MCF 10A (cell line): ENCODE data around the gene KRTAP10-8. TPM values are rescaled to one million over a fixed set of nuclear protein-coding genes. Genes with fewer than 3 reads are reported as not detected.

Source experiments
- BruUV-seq: library from RNA; stranded (reverse); fragments of 400-500 nt; replicated peaks from 2 replicates; lab custom pipeline; 2021; lab: Mats Ljungman, UMichigan
- CTCF ChIA-PET: fragments of 300-600 bp; sonication (Branson Sonifier 250); formaldehyde crosslinking; extraction: SDS; loops from one replicate; lab custom pipeline; 2021; ENCODE audit warnings: antibody characterized with exemption, inconsistent platforms; lab: Yijun Ruan, JAX
- POLR2A ChIA-PET: fragments of 300-600, 350-650 bp; sonication (Branson Sonifier 250); formaldehyde crosslinking; extraction: SDS; loops from one replicate; lab custom pipeline; 2020; ENCODE audit warnings: antibody characterized with exemption, inconsistent platforms; lab: Yijun Ruan, JAX
- DNase-seq: peaks from one replicate; pipeline ENCODE4 v3.0.0-alpha.2; 2018; ENCODE audit not compliant: unreplicated experiment
- H3K27ac Mint-ChIP-seq: one replicate; pipeline ENCODE4 v1.8.0; 2022; ENCODE audit warnings: mild to moderate bottlenecking, low read depth, mixed read lengths; ENCODE audit not compliant: unreplicated experiment
- H3K27me3 Mint-ChIP-seq: one replicate; pipeline ENCODE4 v1.8.0; 2022; ENCODE audit warnings: mixed read lengths; ENCODE audit not compliant: insufficient read depth, unreplicated experiment
- H3K36me3 Mint-ChIP-seq: one replicate; pipeline ENCODE4 v1.8.0; 2022; ENCODE audit warnings: mild to moderate bottlenecking, moderate library complexity, mixed read lengths; ENCODE audit not compliant: insufficient read depth, unreplicated experiment
- H3K4me1 Mint-ChIP-seq: one replicate; pipeline ENCODE4 v1.8.0; 2022; ENCODE audit warnings: mixed read lengths; ENCODE audit not compliant: insufficient read depth, unreplicated experiment
- H3K4me3 Mint-ChIP-seq: one replicate; pipeline ENCODE4 v1.8.0; 2022; ENCODE audit warnings: mild to moderate bottlenecking, moderate library complexity, mixed read lengths; ENCODE audit not compliant: unreplicated experiment
- H3K9me3 Mint-ChIP-seq: one replicate; pipeline ENCODE4 v1.8.0; 2022; ENCODE audit warnings: mixed read lengths; ENCODE audit not compliant: unreplicated experiment
- CTCF ChIP-seq: fragments of 200-600 bp; IDR thresholded peaks from one replicate; pipeline ENCODE4 v1.8.0; 2022; ENCODE audit warnings: antibody characterized with exemption, mild to moderate bottlenecking; ENCODE audit not compliant: unreplicated experiment
- intact Hi-C: fragments of 100-400 bp; cut with micrococcal nuclease; formaldehyde crosslinking; loops from 2 replicates; pipeline ENCODE4 v1.14.1; 2022
- total RNA-seq: library from RNA; stranded (reverse); gene quantifications from 2 replicates; pipeline ENCODE4 v1.2.3, GENCODE V29; 2022

The KRTAP10-8 gene
- total RNA-seq, 1 experiment from 2014 or later = not detected

DNA sequence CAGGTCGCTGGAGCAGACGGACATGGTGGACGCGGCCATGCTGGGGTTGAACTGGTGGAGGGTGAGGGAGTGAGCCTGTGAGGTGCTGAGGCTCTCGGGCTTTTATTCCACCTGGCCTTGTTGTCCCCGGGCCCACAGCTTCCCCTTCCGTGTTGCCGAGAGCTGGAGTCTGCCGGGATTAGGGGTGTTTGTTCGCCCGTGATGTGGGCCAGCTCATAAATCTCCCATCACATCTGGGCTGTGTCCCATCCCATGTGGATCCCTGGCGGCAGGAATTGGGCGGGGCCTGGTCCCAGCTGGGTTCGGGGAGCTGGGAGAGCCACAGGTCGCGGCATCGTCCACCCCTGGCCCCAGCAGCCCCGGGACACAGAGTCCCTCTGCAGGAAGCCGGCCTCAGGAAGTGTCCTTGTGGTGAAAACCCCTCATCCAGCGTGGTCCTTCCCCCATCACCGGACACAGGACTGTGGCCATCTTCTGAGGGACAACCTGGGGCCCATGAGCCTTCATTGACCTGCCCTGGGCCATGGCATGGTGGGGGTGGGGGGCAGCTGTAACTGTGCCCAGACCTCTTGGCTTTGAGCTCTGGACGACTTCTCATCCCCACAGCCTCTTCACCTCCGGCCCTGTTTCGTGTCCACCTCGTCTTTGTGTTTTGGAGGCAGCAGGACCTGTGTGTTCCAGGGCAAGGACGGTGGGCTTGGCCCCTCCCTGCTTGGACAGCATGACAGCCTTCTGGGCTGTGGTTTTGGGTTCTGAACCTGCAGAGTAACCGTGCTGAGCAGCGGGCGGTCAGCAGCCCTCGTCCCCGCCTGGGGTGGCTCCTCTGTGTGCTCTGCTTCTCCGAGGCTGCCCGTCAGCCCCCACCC is 19.2 kb upstream of the KRTAP10-8 start, which contains the start of gene KRTAP10-6:
Gene KRTAP10-6 (minus strand): TSS at position 60 of the 866 bp plus-strand sequence. CDS start 21 bp downstream, at position 39.
- Mint-ChIP-seq H3K4me3 (no peak within 1 kb of the TSS), H3K27me3 (peaks cover 19% of the 10 kb centered on the region), H3K27ac (no peak within 1 kb of the TSS), H3K4me1 (peaks cover under 1% of the 10 kb centered on the region), H3K36me3 (peaks cover 5% of the 10 kb centered on the region), H3K9me3 (peaks cover under 1% of the 10 kb centered on the region)
- no TSS peak for BruUV-seq
- intact Hi-C loops = no loop called here
- no peak for TF ChIP-seq CTCF
- ChIA-PET CTCF (no interaction called here), POLR2A (no interaction called here)
- DNase-seq = no peak

DNA sequence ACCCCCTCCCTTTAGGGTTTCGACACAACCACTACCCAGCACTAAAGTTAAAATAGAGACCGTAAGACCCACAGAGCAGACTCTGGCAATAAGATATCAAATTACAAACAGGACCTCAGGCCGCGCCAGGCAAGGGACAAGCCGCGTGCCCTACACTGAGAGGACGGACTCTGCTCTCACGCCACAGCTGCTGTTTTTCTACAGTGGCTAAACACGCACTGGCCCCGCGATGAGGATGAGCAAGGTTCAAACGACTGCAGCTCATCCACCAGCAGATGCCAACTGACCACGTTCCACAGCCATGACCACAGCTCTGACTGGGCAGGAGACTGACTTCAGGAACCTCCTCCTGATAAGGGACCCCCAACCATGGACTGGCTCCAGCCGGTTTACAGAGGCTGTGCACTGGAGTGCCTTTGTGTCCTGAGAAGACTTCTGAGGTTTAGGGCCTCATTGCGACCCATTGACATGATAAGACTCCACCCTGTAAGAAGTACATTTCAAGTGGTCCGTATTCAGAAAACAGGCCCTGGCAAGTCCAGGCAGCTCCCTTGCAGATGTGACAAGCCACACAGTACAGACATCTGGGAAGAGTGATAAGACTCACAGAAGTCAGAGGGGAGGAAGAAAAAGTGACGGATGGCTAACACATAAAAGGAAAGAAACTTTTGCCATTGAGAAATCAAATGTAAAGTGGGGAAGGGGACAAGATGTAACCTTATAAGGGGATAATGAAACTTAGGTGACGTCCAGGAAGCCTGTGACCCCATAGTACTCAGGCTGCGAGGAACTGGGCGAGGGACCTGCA is 18.1 kb upstream of the KRTAP10-8 start:
- peaks cover 23% of the 10 kb centered on the region for H3K27me3 Mint-ChIP-seq
- BruUV-seq = no TSS peak
- ChIA-PET POLR2A (no interaction called here), CTCF (interaction anchor here (0.6 kb wide), 1 partner anchor 133 kb away, joined by 3 read pairs; no protein-coding TSS in a partner anchor)
- TF ChIP-seq CTCF = no peak
- H3K27ac Mint-ChIP-seq = no peak overlapping the region
- H3K4me1 Mint-ChIP-seq = peaks cover 6% of the 10 kb centered on the region
- intact Hi-C loops = no loop called here
- peaks cover 12% of the 10 kb centered on the region for H3K9me3 Mint-ChIP-seq
- H3K36me3 Mint-ChIP-seq = peaks cover 5% of the 10 kb centered on the region
- DNase-seq = no peak
- H3K4me3 Mint-ChIP-seq = no peak overlapping the region

DNA sequence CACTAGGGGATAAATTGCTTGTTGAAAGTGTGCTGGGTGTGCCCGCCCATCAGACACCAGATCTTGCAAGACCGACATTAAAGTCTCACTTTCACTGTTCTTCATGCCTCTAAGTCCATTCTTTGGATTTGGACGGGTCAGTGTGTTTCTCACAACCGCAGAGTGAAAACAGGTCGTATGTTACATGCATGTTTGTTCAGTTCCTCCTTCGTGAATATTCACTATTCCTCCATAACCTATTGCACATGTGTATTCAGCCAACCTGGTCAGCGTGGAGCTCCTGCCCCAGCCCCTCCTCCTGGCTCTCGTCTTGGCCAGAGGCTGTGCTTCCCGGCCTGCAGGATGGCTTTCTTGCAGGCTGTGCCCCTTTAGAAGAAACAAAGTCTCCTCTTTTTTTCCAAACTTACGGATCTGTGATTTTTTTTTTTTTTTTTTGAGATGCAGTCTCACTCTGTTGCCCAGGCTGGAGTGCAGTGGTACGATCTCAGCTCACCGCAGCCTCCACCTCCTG is 17.4 kb upstream of the KRTAP10-8 start:
- no peak overlapping the region for H3K27ac Mint-ChIP-seq
- H3K4me3 Mint-ChIP-seq = no peak overlapping the region
- POLR2A ChIA-PET = no interaction called here
- CTCF ChIA-PET = interaction anchor here (0.6 kb wide), 1 partner anchor 133 kb away, joined by 3 read pairs; no protein-coding TSS in a partner anchor
- peaks cover 23% of the 10 kb centered on the region for H3K27me3 Mint-ChIP-seq
- H3K4me1 Mint-ChIP-seq = peaks cover 6% of the 10 kb centered on the region
- no peak for DNase-seq
- peaks cover 5% of the 10 kb centered on the region for H3K36me3 Mint-ChIP-seq
- intact Hi-C loops = no loop called here
- TF ChIP-seq CTCF = no peak
- BruUV-seq = no TSS peak
- H3K9me3 Mint-ChIP-seq = peaks cover 14% of the 10 kb centered on the region
